Activated CD8-positive, alpha-beta T cell treated with anti-CD3 and anti-CD28 coated beads, Interleukin-2, amount 10 ng/mL, durations not matched to agents 7 days and 5 days (primary cell): Measurements from ENCODE around the gene NXPH4. TPM values are rescaled to one million over a fixed set of nuclear protein-coding genes. Genes with fewer than 3 reads are reported as not detected.

Experiments used
- ATAC-seq: fragments of 150-1000 bp; cut with Tn5 transposase; one replicate; pipeline ENCODE4 v1.10.0; 2021; ENCODE audit warnings: moderate library complexity
- CTCF ChIA-PET: fragments of 350-600 bp; sonication (Branson Sonifier 250); formaldehyde crosslinking; loops from one replicate; lab custom pipeline; 2021; ENCODE audit warnings: antibody characterized with exemption; lab: Charles Lee
- POLR2A ChIA-PET: fragments of 350-600 bp; sonication (Branson Sonifier 250); formaldehyde crosslinking; loops from one replicate; lab custom pipeline; 2021; ENCODE audit warnings: antibody characterized with exemption; lab: Charles Lee
- DNase-seq: peaks from one replicate; pipeline ENCODE4 v3.0.0-alpha.2; 2020
- H3K27ac Mint-ChIP-seq: one replicate; pipeline ENCODE4 v1.8.0; 2021; ENCODE audit warnings: mild to moderate bottlenecking, mixed read lengths
- H3K27me3 Mint-ChIP-seq: one replicate; pipeline ENCODE4 v1.8.0; 2021; ENCODE audit warnings: low read depth, mixed read lengths
- H3K36me3 Mint-ChIP-seq: one replicate; pipeline ENCODE4 v1.8.0; 2021; ENCODE audit warnings: low read depth, mixed read lengths
- H3K4me1 Mint-ChIP-seq: one replicate; pipeline ENCODE4 v1.8.0; 2021; ENCODE audit warnings: low read depth, mixed read lengths
- H3K4me3 Mint-ChIP-seq: one replicate; pipeline ENCODE4 v1.8.0; 2021; ENCODE audit warnings: mild to moderate bottlenecking, mixed read lengths
- H3K9me3 Mint-ChIP-seq: one replicate; pipeline ENCODE4 v1.8.0; 2022; ENCODE audit warnings: mixed read lengths; ENCODE audit not compliant: insufficient read depth
- total RNA-seq, 2 experiments: library from RNA; stranded (reverse); gene quantifications; one replicate each; pipeline ENCODE4 v1.2.3, GENCODE V29; 2021

NXPH4 gene
- total RNA-seq, 2 experiments from 2014 or later: 0.39 to 0.40 TPM

DNA sequence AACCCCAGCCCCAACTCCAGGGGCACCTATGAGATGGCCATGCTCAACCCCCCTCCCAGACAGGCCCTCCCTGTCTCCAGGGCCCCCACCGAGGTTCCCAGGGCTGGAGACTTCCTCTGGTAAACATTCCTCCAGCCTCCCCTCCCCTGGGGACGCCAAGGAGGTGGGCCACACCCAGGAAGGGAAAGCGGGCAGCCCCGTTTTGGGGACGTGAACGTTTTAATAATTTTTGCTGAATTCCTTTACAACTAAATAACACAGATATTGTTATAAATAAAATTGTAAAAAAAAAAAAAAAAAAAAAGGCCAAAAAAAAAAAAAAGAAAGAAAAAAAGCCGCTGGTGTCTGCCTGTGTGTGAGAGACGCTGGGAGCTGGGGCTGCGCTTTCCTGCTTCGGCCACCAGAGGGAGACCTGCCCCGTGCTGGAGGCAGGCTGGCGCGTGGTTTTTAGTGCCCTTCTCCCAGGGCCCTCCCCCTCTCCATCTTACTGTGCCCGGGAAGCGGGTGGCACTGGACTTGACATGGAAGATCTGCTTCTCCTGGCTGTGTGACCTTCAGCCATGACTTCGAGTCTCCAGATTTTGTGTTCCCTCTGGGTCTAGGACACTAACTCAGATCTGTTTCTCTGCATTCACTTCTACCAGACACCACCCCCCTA lies 3.4 kb upstream of the NXPH4 start:
- no peaks in the 10 kb centered on the region for H3K36me3 Mint-ChIP-seq
- H3K27me3 Mint-ChIP-seq: peaks cover 41% of the 10 kb centered on the region
- peaks cover 35% of the 10 kb centered on the region for H3K4me1 Mint-ChIP-seq
- no peaks in the 10 kb centered on the region for H3K9me3 Mint-ChIP-seq
- ATAC-seq: peak; percentile 61
- ChIA-PET POLR2A (interaction anchor here (0.6 to 1.2 kb wide), 3 partner anchors 14 to 216 kb away, joined by 3 to 6 read pairs (median 3); partner anchors contain the start of gene SHMT2), CTCF (interaction anchor here (0.6 to 4.3 kb wide), 26 partner anchors 11 to 334 kb away, joined by 3 to 246 read pairs (median 5); partner anchors contain the start of genes DCTN2, GLI1, LRP1 and SHMT2)
- H3K4me3 Mint-ChIP-seq: no peak overlapping the region
- peak overlapping the region; percentile 66 for H3K27ac Mint-ChIP-seq
- DNase-seq: peak; percentile 88

GRCh38 chr12:57213763-57214397 lies 2.7 kb upstream of the NXPH4 start:
- ChIA-PET POLR2A (interaction anchor here (1.1 to 1.2 kb wide), 2 partner anchors 14 to 16 kb away, joined by 3 to 6 read pairs; partner anchors contain the start of gene SHMT2), CTCF (interaction anchor here (0.7 to 4.3 kb wide), 29 partner anchors 11 to 333 kb away, joined by 3 to 246 read pairs (median 5); partner anchors contain the start of genes DCTN2, GLI1, LRP1 and SHMT2)
- DNase-seq (no peak), ATAC-seq (no peak)
- peaks cover 35% of the 10 kb centered on the region for H3K4me1 Mint-ChIP-seq
- H3K4me3 Mint-ChIP-seq: no peak overlapping the region
- H3K9me3 Mint-ChIP-seq: no peaks in the 10 kb centered on the region
- H3K27me3 Mint-ChIP-seq: peaks cover 48% of the 10 kb centered on the region
- H3K27ac Mint-ChIP-seq: no peak overlapping the region
- no peaks in the 10 kb centered on the region for H3K36me3 Mint-ChIP-seq

GRCh38 chr12:57214398-57214781 lies 2.2 kb upstream of the NXPH4 start:
- CTCF ChIA-PET: interaction anchor here (0.7 to 4.3 kb wide), 26 partner anchors 12 to 248 kb away, joined by 3 to 246 read pairs (median 5); partner anchors contain the start of genes GLI1, LRP1, SHMT2 and STAC3
- Mint-ChIP-seq H3K36me3 (no peaks in the 10 kb centered on the region), H3K4me1 (peaks cover 35% of the 10 kb centered on the region), H3K27me3 (peaks cover 53% of the 10 kb centered on the region), H3K4me3 (no peak overlapping the region), H3K27ac (no peak overlapping the region), H3K9me3 (no peaks in the 10 kb centered on the region)
- POLR2A ChIA-PET: interaction anchor here (1.1 to 1.2 kb wide), 2 partner anchors 13 to 16 kb away, joined by 3 to 6 read pairs; partner anchors contain the start of gene SHMT2
- DNase-seq (peak; percentile 81), ATAC-seq (peak; percentile 47)

DNA sequence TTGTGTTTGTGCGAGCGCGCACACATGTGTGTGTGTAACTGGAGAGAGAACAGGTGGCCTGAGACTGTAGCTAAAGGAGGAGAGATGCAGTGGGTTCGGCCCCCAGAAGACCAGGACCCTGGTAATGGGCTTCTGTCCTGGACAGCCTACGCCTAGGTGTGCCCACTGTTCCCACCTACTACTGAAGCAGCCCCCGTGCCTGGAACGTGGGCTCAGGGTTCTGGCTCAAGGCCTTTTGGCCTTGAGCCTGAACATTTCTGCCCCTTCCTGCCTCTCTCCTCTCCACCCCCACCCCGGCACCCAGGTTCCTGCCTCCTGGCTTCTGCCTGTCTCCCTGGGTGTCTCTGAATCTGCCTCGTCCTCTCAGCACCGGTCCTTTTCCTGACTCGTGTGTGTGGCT lies 1.5 kb upstream of the NXPH4 start:
- H3K9me3 Mint-ChIP-seq: no peaks in the 10 kb centered on the region
- peak overlapping the region; percentile 43 for H3K27ac Mint-ChIP-seq
- ATAC-seq (no peak), DNase-seq (no peak)
- H3K4me3 Mint-ChIP-seq: no peak overlapping the region
- H3K27me3 Mint-ChIP-seq: peaks cover 58% of the 10 kb centered on the region
- peaks cover 35% of the 10 kb centered on the region for H3K4me1 Mint-ChIP-seq
- ChIA-PET CTCF (interaction anchor here (2.0 to 4.3 kb wide), 7 partner anchors 12 to 244 kb away, joined by 11 to 246 read pairs (median 16); partner anchors contain the start of genes GLI1, SHMT2 and STAC3), POLR2A (no interaction called here)
- no peaks in the 10 kb centered on the region for H3K36me3 Mint-ChIP-seq

DNA sequence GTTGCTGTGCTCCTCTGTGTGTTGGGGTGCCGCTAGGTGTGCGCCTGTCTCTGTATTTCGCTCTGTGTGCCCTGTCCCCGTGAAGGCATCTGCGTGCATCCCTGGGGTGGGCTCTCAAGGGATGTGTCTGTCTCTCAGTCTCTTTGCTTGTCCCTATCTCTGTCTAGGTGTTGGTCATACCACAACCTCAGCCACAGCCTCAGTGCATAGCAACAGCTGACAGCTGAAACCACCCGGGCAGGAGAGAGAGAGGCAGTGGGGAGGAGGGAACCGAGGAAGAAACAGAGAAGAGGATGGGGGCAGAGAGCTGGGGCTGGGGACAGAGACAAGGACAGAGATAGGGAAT lies 953 bp upstream of the NXPH4 start:
- POLR2A ChIA-PET: interaction anchor here (0.8 kb wide), 1 partner anchor 11 kb away, joined by 3 read pairs; no protein-coding TSS in a partner anchor
- ATAC-seq (peak; percentile 31), DNase-seq (peak; percentile 73)
- Mint-ChIP-seq H3K27me3 (peaks cover 60% of the 10 kb centered on the region), H3K4me3 (peak overlapping the region; percentile 64), H3K27ac (no peak overlapping the region), H3K4me1 (peaks cover 37% of the 10 kb centered on the region), H3K36me3 (no peaks in the 10 kb centered on the region), H3K9me3 (no peaks in the 10 kb centered on the region)
- CTCF ChIA-PET: interaction anchor here (4.3 kb wide), 2 partner anchors 11 to 25 kb away, joined by 167 to 246 read pairs; partner anchors contain the start of gene SHMT2

DNA sequence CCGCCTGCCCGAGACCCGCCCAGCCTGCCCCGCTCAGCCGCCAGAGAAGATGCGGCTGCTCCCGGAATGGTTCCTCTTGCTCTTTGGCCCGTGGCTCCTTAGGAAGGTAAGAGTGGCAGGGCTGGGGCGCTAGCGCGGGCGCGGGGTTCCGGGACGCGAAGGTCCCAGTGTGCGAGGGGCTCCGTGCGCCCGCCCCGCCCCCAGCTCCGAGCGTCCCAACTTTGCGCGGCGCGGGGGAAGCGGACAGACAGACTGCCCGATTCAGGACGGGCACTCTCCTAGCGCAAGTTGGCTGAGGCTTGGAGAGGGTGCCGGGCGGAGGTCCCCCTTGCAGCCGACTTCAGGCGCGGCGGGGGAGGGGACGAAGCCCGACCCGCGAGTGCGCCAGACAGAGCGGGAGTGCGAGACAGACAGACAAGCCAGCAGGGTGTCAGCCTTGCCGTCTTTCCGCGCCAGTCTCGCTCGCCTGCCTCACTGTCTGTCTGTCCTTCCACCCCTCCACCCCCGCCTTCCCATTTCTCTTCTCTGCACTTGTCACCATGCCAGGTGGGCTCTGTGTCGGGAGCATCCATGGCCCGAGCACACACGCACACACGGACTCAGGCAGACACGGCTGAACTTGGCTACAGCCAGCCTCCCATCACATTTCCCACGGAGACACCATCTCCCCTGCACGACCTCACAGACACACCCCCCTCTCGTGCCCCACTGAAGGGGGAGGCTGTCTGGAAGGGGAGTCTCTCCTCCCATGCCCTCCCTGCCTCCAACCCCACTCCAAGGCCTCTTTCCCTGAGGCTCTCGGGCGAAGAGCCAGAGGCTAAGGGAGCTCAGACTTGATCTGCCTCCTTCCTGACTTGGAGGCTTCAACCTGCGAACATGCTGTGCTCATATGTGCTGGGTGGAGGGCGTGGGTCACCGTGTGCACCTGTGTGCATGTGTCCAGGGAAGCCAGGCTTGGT lies 606 bp downstream of the NXPH4 start:
- Mint-ChIP-seq H3K27me3 (peaks cover 76% of the 10 kb centered on the region), H3K4me3 (peak overlapping the region; percentile 69), H3K4me1 (peaks cover 51% of the 10 kb centered on the region), H3K9me3 (no peaks in the 10 kb centered on the region), H3K27ac (no peak overlapping the region), H3K36me3 (no peaks in the 10 kb centered on the region)
- DNase-seq: no peak
- CTCF ChIA-PET: interaction anchor here (0.7 to 2.2 kb wide), 4 partner anchors 12 to 242 kb away, joined by 3 to 15 read pairs (median 3); partner anchors contain the start of genes GLI1 and SHMT2
- POLR2A ChIA-PET: no interaction called here
- peak; percentile 6 for ATAC-seq

GRCh38 chr12:57218030-57218853 lies 1.6 kb downstream of the NXPH4 start:
- no peaks in the 10 kb centered on the region for H3K36me3 Mint-ChIP-seq
- peaks cover 61% of the 10 kb centered on the region for H3K4me1 Mint-ChIP-seq
- DNase-seq (no peak), ATAC-seq (no peak)
- H3K27ac Mint-ChIP-seq: no peak overlapping the region
- POLR2A ChIA-PET: no interaction called here
- CTCF ChIA-PET: interaction anchor here (0.9 to 2.2 kb wide), 2 partner anchors 11 to 25 kb away, joined by 3 to 15 read pairs; partner anchors contain the start of gene SHMT2
- no peak overlapping the region for H3K4me3 Mint-ChIP-seq
- H3K9me3 Mint-ChIP-seq: no peaks in the 10 kb centered on the region
- H3K27me3 Mint-ChIP-seq: peaks cover 86% of the 10 kb centered on the region

DNA sequence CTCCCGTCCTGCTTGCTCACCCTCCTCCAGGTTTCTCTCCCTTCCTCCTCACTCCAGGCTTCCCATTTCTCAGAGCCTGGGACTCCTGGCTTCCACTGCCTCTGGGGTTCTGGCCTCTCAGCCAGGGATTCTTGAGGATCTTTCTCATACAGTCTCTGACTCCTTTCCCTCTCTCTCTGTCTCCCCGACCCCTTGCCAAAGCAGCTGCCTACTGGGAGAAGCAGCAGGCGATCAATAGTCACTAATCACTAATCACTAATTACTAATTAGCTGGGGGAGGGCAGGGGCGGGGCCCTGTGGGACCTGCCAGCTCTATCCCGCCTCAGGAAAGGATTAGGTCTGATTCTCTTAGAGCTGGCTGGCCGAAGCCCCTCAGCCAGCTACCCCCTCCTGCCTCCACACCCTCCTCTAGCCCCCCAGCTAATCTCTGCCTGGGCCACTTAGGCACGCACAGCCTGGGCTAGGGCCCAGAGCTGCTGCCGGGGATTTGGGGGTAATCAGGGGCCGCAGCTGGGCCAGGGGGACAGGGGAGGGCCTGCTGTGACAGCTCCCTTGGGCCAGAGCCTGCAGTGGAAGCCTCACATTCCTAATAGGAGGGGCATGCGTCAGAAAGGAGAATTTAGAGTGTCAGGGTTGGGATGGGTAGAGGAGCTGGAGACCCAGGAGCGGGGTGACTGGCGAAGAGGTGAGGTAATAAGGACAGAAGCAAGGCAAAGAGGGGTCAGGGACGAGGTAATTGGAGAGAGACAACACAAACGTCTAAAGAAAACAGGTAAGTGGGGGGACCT lies 2.8 kb downstream of the NXPH4 start:
- no peak for DNase-seq
- H3K9me3 Mint-ChIP-seq: no peaks in the 10 kb centered on the region
- POLR2A ChIA-PET: no interaction called here
- H3K36me3 Mint-ChIP-seq: no peaks in the 10 kb centered on the region
- ATAC-seq: no peak
- H3K4me1 Mint-ChIP-seq: peaks cover 61% of the 10 kb centered on the region
- H3K27me3 Mint-ChIP-seq: peaks cover 82% of the 10 kb centered on the region
- no peak overlapping the region for H3K27ac Mint-ChIP-seq
- no peak overlapping the region for H3K4me3 Mint-ChIP-seq
- CTCF ChIA-PET: interaction anchor here (1.4 kb wide), 2 partner anchors 19 to 23 kb away, joined by 9 to 11 read pairs; no protein-coding TSS in a partner anchor

DNA sequence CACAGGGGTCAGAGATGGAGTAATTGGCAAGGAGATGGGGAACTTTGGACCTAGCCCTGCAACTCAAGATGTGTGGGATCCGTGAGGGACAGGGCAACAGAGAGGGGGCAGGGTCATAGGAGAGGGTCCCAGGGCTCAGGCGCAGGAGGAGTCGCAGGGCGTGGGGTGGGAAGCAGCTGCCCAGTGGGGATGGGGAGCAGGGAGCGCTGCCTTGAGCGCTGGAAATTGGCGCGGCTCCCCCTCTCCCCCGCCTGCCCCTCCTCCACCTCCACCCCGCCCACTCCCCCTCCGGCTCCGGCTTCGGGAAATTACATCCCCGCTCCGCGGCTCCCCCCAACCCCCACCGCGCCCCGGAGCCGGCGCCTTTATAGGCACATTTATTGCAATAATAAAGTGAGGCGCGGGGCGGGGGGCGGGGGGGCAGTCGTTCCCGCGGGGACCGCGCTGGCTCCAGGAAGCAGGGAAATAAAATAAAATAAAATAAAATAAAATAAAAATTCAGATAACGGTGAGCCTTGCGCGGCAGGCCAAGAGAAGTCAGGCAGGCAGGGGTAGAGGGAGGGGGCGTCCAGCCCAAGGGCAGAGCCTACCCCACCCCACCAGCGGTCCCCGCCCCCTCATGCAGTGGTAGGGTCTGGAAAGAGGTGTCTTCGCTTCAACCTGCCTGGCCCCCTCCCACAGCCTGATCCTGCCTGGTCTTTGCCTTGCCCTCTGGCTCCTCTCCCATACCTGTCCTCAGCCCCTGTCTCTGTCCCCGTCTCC lies 3.6 kb downstream of the NXPH4 start:
- CTCF ChIA-PET: interaction anchor here (1.4 kb wide), 2 partner anchors 19 to 23 kb away, joined by 9 to 11 read pairs; no protein-coding TSS in a partner anchor
- Mint-ChIP-seq H3K9me3 (no peaks in the 10 kb centered on the region), H3K27ac (no peak overlapping the region), H3K36me3 (no peaks in the 10 kb centered on the region), H3K4me1 (peaks cover 59% of the 10 kb centered on the region), H3K4me3 (no peak overlapping the region), H3K27me3 (peaks cover 79% of the 10 kb centered on the region)
- ATAC-seq (no peak), DNase-seq (no peak)
- POLR2A ChIA-PET: no interaction called here
